Measurements from ENCODE around the gene ABHD14A. TPM values are rescaled to one million over a fixed set of nuclear protein-coding genes. Genes with fewer than 3 reads are reported as not detected.

The ABHD14A gene
- total RNA-seq, 1 donor from 2014 or later, result 0.79 TPM

GRCh38 chr3:52028572-52028971, 53.7 kb downstream of the ABHD14A start:
- Histone ChIP-seq H3K4me3 (ENCODE audit: low read depth, low read length) (no peak overlapping the region), H3K27me3 (ENCODE audit: control insufficient read depth, insufficient read depth, low read length) (no peaks in the 10 kb centered on the region), H3K36me3 (ENCODE audit: control insufficient read depth, insufficient read depth, low read length) (no peaks in the 10 kb centered on the region)
- peak; percentile 72 for DNase-seq (ENCODE audit: low read depth)
- TF ChIP-seq CTCF (IDR thresholded peaks at IDR 0.05; ENCODE audit: insufficient read depth, low read length, severe bottlenecking), result no peak
- FAIRE-seq, result no peak

- FAIRE-seq (no peak), DNase-seq (ENCODE audit: low read depth) (no peak)
- Histone ChIP-seq H3K4me3 (ENCODE audit: low read depth, low read length) (no peak overlapping the region), H3K36me3 (ENCODE audit: control insufficient read depth, insufficient read depth, low read length) (no peaks in the 10 kb centered on the region), H3K27me3 (ENCODE audit: control insufficient read depth, insufficient read depth, low read length) (no peaks in the 10 kb centered on the region)
- TF ChIP-seq CTCF (IDR thresholded peaks at IDR 0.05; ENCODE audit: insufficient read depth, low read length, severe bottlenecking), result no peak
Measured at GRCh38 chr3:52029053-52029452, 54.2 kb downstream of the ABHD14A start.

GRCh38 chr3:52029535-52029934, 54.7 kb downstream of the ABHD14A start:
- no peak for FAIRE-seq

More at GRCh38 chr3:52029535-52029934, 54.7 kb downstream of the ABHD14A start:
- Histone ChIP-seq H3K36me3 (ENCODE audit: control insufficient read depth, insufficient read depth, low read length) (no peaks in the 10 kb centered on the region), H3K4me3 (ENCODE audit: low read depth, low read length) (no peak overlapping the region), H3K27me3 (ENCODE audit: control insufficient read depth, insufficient read depth, low read length) (no peaks in the 10 kb centered on the region)
- TF ChIP-seq CTCF (IDR thresholded peaks at IDR 0.05; ENCODE audit: insufficient read depth, low read length, severe bottlenecking), result no peak
- no peak for DNase-seq (ENCODE audit: low read depth)

Other genes starting within 250 kb of the ABHD14A start
- gene IQCF6, start 195.8 kb upstream of the ABHD14A start, total RNA-seq, result not detected in 2 replicates
- not detected in 2 replicates for gene IQCF2, start 113.4 kb upstream of the ABHD14A start, total RNA-seq
- 0.53 TPM in 1 of 2 replicates, not detected in the other for gene IQCF5, start 99.5 kb upstream of the ABHD14A start, total RNA-seq
- gene IQCF1, start 71.7 kb upstream of the ABHD14A start, total RNA-seq, result not detected in 2 replicates
- 27.1 and 70.8 TPM in 2 replicates for gene RRP9, start 33.2 kb upstream of the ABHD14A start, total RNA-seq
- gene PARP3, start 32.7 kb upstream of the ABHD14A start, total RNA-seq, result 3.6 and 5.0 TPM in 2 replicates
- not detected in 2 replicates for gene GPR62, start 19.7 kb upstream of the ABHD14A start, total RNA-seq
- gene PCBP4, start 7.6 kb upstream of the ABHD14A start, total RNA-seq, result 15.3 and 25.0 TPM in 2 replicates
- 17.7 and 18.4 TPM in 2 replicates for gene ABHD14B, start 1.0 kb upstream of the ABHD14A start, total RNA-seq
- 69.2 and 81.3 TPM in 2 replicates for gene ACY1, start 8.5 kb downstream of the ABHD14A start, total RNA-seq
- gene RPL29, start 20.8 kb downstream of the ABHD14A start, total RNA-seq, result 1,196 and 1,940 TPM in 2 replicates
- gene DUSP7, start 81.5 kb downstream of the ABHD14A start, total RNA-seq, result 38.2 and 42.4 TPM in 2 replicates
- gene POC1A, start 179.4 kb downstream of the ABHD14A start, total RNA-seq, result 1.8 and 3.3 TPM in 2 replicates
- gene ALAS1, start 223.1 kb downstream of the ABHD14A start, total RNA-seq, result 32.1 and 66.7 TPM in 2 replicates